Astrocyte of the spinal cord (primary cell): ENCODE data around the gene ZFP36L1.

Source experiments
- DNase-seq: peaks from one replicate; pipeline ENCODE4 v3.0.0; 2011; ENCODE audit warnings: low read depth, low spot score
- H3K4me3 ChIP-seq: 2 replicates; pipeline ENCODE4 v1.5.1; 2011; ENCODE audit warnings: low read depth, mild to moderate bottlenecking, low read length, moderate library complexity
- CTCF ChIP-seq: IDR thresholded peaks from 2 replicates; pipeline ENCODE4 v1.5.1; 2012; ENCODE audit warnings: low read depth, mild to moderate bottlenecking, low read length, inconsistent platforms
- in situ Hi-C: cut with HindIII; loops from 2 replicates; pipeline ENCODE4 v1.10.0; 2017; ENCODE audit warnings: low sequenced_read_pairs

Gene ZFP36L1

GRCh38 chr14:68762953-68763764 is 29.7 kb downstream of the ZFP36L1 start:
- TF ChIP-seq CTCF: no peak
- in situ Hi-C loops: no loop called here
- H3K4me3 ChIP-seq: no peak overlapping the region
- DNase-seq: no peak

- no peak overlapping the region for H3K4me3 ChIP-seq
- no peak for TF ChIP-seq CTCF
- DNase-seq: no peak
- in situ Hi-C loops: no loop called here
These were observed 31.5 kb downstream of the ZFP36L1 start for GRCh38 chr14:68761391-68761790.

- no peak for TF ChIP-seq CTCF
- in situ Hi-C loops: no loop called here
These were observed 32.1 kb downstream of the ZFP36L1 start for GRCh38 chr14:68760761-68761160.

GRCh38 chr14:68759937-68760336 is 32.9 kb downstream of the ZFP36L1 start:
- TF ChIP-seq CTCF: no peak
- no peak for DNase-seq
- in situ Hi-C loops: no loop called here
- H3K4me3 ChIP-seq: no peak overlapping the region

More at GRCh38 chr14:68760761-68761160, 32.1 kb downstream of the ZFP36L1 start:
- DNase-seq: no peak
- H3K4me3 ChIP-seq: no peak overlapping the region

GRCh38 chr14:68759017-68759560 is 33.8 kb downstream of the ZFP36L1 start:
- in situ Hi-C loops: no loop called here
- no peak for DNase-seq

GRCh38 chr14:68758301-68758700 is 34.6 kb downstream of the ZFP36L1 start:
- no peak overlapping the region for H3K4me3 ChIP-seq
- no peak for TF ChIP-seq CTCF
- in situ Hi-C loops: no loop called here
- no peak for DNase-seq

More at GRCh38 chr14:68759017-68759560, 33.8 kb downstream of the ZFP36L1 start:
- H3K4me3 ChIP-seq: no peak overlapping the region
- TF ChIP-seq CTCF: no peak
